ENCODE data around the gene TM9SF4. TPM values are rescaled to one million over a fixed set of nuclear protein-coding genes. Genes with fewer than 3 reads are reported as not detected.

Gene TM9SF4
- total RNA-seq, 2 experiments from 2014 or later, result 22.4 to 24.5 TPM

- H3K36me3 Mint-ChIP-seq (ENCODE audit: low read depth), result peaks cover 91% of the 10 kb centered on the region
- Histone ChIP-seq H3K4me1 (ENCODE audit: insufficient read depth, low read length) (no peaks in the 10 kb centered on the region), H3K4me3 (ENCODE audit: low read length) (no peak overlapping the region), H3K36me3 (ENCODE audit: insufficient read depth, low read length) (peaks cover 73% of the 10 kb centered on the region), H3K27me3 (ENCODE audit: control insufficient read depth in 1 of 2, insufficient read depth in 2 of 2, low read length in 2 of 2) (no peaks in the 10 kb centered on the region), H3K9me3 (ENCODE audit: control insufficient read depth in 1 of 2, insufficient read depth in 1 of 2, low read length in 2 of 2) (no peaks in the 10 kb centered on the region), H3K27ac (ENCODE audit: low read depth in 1 of 2, low read length in 2 of 2) (no peak overlapping the region)
- no peaks in the 10 kb centered on the region for H3K4me1 Mint-ChIP-seq (ENCODE audit: low read depth)
- ChIA-PET CTCF (no interaction called here), POLR2A (no interaction called here)
- DNase-seq (no peak), ATAC-seq (ENCODE audit: poor library complexity) (no peak)
- H3K27ac Mint-ChIP-seq, result no peak overlapping the region
- H3K4me3 Mint-ChIP-seq, result no peak overlapping the region
- intact Hi-C loops (cut with DNase I, micrococcal nuclease), result no loop called here
- TF ChIP-seq CTCF (IDR thresholded peaks at IDR 0.05), result no peak
- no peaks in the 10 kb centered on the region for H3K27me3 Mint-ChIP-seq
- H3K9me3 Mint-ChIP-seq, result no peaks in the 10 kb centered on the region
Measured at GRCh38 chr20:32160341-32160740, 50.8 kb downstream of the TM9SF4 start.

GRCh38 chr20:32162351-32162750 lies 52.8 kb downstream of the TM9SF4 start:
- Histone ChIP-seq H3K27me3 (ENCODE audit: control insufficient read depth in 1 of 2, insufficient read depth in 2 of 2, low read length in 2 of 2) (no peaks in the 10 kb centered on the region), H3K27ac (ENCODE audit: low read depth in 1 of 2, low read length in 2 of 2) (no peak overlapping the region), H3K4me3 (ENCODE audit: low read length) (no peak overlapping the region), H3K4me1 (ENCODE audit: insufficient read depth, low read length) (no peaks in the 10 kb centered on the region), H3K36me3 (ENCODE audit: insufficient read depth, low read length) (peaks cover 74% of the 10 kb centered on the region), H3K9me3 (ENCODE audit: control insufficient read depth in 1 of 2, insufficient read depth in 1 of 2, low read length in 2 of 2) (no peaks in the 10 kb centered on the region)
- H3K4me1 Mint-ChIP-seq (ENCODE audit: low read depth), result no peaks in the 10 kb centered on the region
- no peak for DNase-seq
- intact Hi-C loops (cut with DNase I, micrococcal nuclease), result no loop called here
- H3K36me3 Mint-ChIP-seq (ENCODE audit: low read depth), result peaks cover 96% of the 10 kb centered on the region
- H3K9me3 Mint-ChIP-seq, result no peaks in the 10 kb centered on the region
- no peaks in the 10 kb centered on the region for H3K27me3 Mint-ChIP-seq
- ChIA-PET POLR2A (no interaction called here), CTCF (no interaction called here)
- no peak overlapping the region for H3K27ac Mint-ChIP-seq
- ATAC-seq (ENCODE audit: poor library complexity), result no peak
- no peak overlapping the region for H3K4me3 Mint-ChIP-seq
- TF ChIP-seq CTCF (IDR thresholded peaks at IDR 0.05), result no peak

- Mint-ChIP-seq H3K4me3 (no peak overlapping the region), H3K27me3 (no peaks in the 10 kb centered on the region), H3K9me3 (no peaks in the 10 kb centered on the region), H3K27ac (peak overlapping the region; percentile 36), H3K4me1 (ENCODE audit: low read depth) (no peaks in the 10 kb centered on the region), H3K36me3 (ENCODE audit: low read depth) (peaks cover 84% of the 10 kb centered on the region)
- no peak for ATAC-seq (ENCODE audit: poor library complexity)
- no peaks in the 10 kb centered on the region for H3K9me3 ChIP-seq (ENCODE audit: control insufficient read depth in 1 of 2, insufficient read depth in 1 of 2, low read length in 2 of 2)
- POLR2A ChIA-PET, result no interaction called here
- no peak overlapping the region for H3K4me3 ChIP-seq (ENCODE audit: low read length)
- no peaks in the 10 kb centered on the region for H3K27me3 ChIP-seq (ENCODE audit: control insufficient read depth in 1 of 2, insufficient read depth in 2 of 2, low read length in 2 of 2)
- TF ChIP-seq CTCF (IDR thresholded peaks at IDR 0.05), result no peak
- peaks cover 64% of the 10 kb centered on the region for H3K36me3 ChIP-seq (ENCODE audit: insufficient read depth, low read length)
- H3K27ac ChIP-seq (ENCODE audit: low read depth in 1 of 2, low read length in 2 of 2), result no peak overlapping the region
- H3K4me1 ChIP-seq (ENCODE audit: insufficient read depth, low read length), result no peaks in the 10 kb centered on the region
- no peak for DNase-seq
- intact Hi-C loops (cut with DNase I, micrococcal nuclease), result no loop called here
- CTCF ChIA-PET, result no interaction called here
Measured at GRCh38 chr20:32163951-32164350, 54.4 kb downstream of the TM9SF4 start.

Data from CD4-positive, alpha-beta T cell (primary cell).